ENCODE data around the gene PTCH1.

PTCH1 gene

DNA sequence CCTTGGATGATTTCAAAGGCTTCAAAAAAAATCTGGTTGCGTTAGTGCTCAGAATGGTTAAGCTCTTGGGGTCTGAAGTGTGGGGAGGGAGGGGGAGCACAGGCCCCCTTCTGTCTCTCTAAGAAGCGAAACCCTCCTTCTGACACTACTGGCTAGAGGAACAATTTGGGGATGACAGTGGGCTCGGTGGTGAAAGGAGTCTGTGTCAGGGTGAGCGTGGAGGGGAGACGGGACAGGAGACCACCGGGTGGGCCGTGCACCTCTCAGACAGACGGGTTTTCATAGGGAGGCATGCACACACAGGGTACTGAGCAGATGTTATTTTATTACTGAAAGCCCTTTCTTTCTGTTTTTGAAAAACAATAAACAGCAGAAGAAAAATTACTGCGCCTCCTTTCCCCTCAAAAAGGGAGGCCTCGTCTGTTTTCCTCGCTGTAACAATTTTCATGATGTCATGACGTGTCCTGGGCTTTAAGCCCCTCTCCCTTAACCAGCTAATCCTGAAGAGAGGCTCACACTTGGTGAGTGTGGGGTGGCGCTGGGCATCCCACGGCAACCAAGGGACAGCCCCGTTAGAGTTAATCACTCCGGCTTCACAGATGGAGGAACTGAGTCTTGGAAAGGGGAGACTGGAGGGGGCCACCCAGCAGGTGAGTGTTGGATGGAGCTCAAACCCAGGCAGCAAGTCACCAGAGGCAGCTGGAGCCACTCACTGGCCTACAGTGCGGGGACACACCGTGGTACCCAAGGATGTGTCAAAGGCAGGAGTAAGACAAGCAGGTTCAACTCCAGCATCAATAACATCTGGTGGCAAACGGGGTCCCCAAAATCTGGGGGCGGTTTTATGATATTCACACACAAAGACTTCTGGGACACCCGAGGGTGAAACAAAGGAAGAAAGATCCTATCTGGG lies 53.4 kb downstream of the PTCH1 start:
- Histone ChIP-seq H3K4me1 (peaks cover 48% of the 10 kb centered on the region), H3K4me3 (ENCODE audit: low read depth, low read length) (peak overlapping the region; percentile 20; the same call in 1 of the 2 replicates), H3K27me3 (no peaks in the 10 kb centered on the region), H3K9me3 (no peaks in the 10 kb centered on the region), H3K36me3 (peaks cover 73% of the 10 kb centered on the region)
- TF ChIP-seq, protein P1, sequence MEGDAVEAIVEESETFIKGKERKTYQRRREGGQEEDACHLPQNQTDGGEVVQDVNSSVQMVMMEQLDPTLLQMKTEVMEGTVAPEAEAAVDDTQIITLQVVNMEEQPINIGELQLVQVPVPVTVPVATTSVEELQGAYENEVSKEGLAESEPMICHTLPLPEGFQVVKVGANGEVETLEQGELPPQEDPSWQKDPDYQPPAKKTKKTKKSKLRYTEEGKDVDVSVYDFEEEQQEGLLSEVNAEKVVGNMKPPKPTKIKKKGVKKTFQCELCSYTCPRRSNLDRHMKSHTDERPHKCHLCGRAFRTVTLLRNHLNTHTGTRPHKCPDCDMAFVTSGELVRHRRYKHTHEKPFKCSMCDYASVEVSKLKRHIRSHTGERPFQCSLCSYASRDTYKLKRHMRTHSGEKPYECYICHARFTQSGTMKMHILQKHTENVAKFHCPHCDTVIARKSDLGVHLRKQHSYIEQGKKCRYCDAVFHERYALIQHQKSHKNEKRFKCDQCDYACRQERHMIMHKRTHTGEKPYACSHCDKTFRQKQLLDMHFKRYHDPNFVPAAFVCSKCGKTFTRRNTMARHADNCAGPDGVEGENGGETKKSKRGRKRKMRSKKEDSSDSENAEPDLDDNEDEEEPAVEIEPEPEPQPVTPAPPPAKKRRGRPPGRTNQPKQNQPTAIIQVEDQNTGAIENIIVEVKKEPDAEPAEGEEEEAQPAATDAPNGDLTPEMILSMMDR (IDR thresholded peaks at IDR 0.05; ENCODE audit: low read depth, low read length) = no peak
- no peak for DNase-seq

DNA sequence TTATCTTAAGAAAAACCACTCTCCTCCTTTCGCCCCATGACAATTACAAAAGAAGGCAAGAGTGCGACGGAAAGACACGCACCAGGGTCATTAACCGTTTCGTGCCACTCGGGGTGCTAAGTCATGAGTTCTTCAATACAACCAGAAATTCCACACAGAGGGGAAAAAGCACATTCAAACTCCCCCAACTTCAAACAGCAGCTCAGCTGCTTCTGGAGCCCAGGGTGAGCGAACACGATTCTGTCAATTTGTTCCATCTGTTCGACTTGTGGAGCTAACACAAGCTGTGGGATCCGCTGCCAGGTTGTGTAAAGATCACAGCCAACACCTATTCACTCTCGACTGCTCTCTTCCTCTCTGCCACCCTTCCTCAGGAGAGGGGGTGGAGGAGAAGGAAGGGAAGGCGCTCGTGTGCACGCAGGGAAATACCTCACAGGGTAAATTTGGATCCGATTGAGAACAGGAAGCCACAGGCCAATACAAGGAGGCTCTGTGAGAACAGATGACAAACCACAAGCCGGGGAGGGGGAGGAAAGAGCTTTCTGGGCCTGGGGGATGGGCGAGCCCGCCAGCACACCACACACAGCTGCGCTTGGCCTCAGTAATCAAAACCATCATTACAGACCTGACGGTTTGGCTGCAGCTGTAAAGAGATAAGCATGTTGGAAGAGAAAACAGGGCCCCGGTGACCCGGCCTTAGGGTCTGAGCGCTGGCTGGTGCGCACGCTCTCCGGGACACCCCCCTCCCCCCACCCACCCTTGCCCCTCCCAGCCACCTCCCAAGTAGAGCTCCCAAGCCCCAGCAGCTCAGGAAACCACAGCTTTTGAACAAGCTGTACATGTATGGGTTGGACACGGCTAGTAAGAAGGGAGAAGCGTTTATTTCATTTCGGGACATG lies 54.3 kb downstream of the PTCH1 start:
- H3K4me3 ChIP-seq (ENCODE audit: low read depth, low read length) = peak overlapping the region; percentile 27
- H3K4me1 ChIP-seq = peaks cover 57% of the 10 kb centered on the region
- no peaks in the 10 kb centered on the region for H3K9me3 ChIP-seq
- peaks cover 73% of the 10 kb centered on the region for H3K36me3 ChIP-seq
- DNase-seq = peak; percentile 93
- TF ChIP-seq, protein P1 (IDR thresholded peaks at IDR 0.05; ENCODE audit: low read depth, low read length) = no peak
- no peaks in the 10 kb centered on the region for H3K27me3 ChIP-seq

DNA sequence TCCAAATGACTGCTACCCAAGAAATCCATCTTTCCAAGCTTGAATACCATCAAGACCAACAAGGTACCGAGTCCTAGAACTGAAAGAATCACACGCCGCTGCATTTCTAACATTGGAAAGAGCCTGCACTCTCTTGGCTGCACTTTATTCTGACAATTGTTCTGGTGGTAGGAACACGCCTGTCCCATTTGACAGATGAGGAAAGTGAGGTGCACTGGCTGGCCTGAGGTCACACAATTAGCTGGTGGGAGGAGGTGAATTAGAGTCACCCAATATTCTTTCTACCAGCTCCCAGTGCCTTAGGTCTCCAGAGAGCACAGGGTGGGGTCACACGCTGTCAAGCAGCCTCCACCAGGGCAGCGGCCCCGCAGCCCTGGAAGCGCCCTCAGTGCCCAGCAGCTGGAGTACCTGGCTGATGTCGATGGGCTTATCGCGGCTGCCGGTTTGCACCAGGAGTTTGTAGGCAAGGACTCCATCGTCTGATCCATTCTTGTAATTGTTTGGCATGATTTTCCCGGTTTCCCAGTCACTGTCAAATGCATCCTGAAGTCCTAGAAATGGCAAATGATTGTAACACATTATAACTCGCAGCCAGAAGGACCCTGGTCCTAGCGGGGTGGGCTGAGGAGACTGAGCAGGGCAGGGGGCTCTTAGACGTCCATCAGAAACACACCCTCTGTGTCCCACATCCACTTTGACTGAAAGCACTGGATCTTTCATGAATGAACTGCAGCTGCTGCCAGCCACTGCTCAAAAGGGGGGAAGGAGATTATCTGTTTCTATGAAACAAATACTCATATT lies 55.1 kb downstream of the PTCH1 start:
- Histone ChIP-seq H3K36me3 (peaks cover 72% of the 10 kb centered on the region), H3K4me3 (ENCODE audit: low read depth, low read length) (no peak overlapping the region; the same call in 1 of the 2 replicates), H3K27me3 (no peaks in the 10 kb centered on the region), H3K4me1 (peaks cover 58% of the 10 kb centered on the region), H3K9me3 (no peaks in the 10 kb centered on the region)
- DNase-seq = no peak
- TF ChIP-seq, protein P1 (IDR thresholded peaks at IDR 0.05; ENCODE audit: low read depth, low read length) = no peak

DNA sequence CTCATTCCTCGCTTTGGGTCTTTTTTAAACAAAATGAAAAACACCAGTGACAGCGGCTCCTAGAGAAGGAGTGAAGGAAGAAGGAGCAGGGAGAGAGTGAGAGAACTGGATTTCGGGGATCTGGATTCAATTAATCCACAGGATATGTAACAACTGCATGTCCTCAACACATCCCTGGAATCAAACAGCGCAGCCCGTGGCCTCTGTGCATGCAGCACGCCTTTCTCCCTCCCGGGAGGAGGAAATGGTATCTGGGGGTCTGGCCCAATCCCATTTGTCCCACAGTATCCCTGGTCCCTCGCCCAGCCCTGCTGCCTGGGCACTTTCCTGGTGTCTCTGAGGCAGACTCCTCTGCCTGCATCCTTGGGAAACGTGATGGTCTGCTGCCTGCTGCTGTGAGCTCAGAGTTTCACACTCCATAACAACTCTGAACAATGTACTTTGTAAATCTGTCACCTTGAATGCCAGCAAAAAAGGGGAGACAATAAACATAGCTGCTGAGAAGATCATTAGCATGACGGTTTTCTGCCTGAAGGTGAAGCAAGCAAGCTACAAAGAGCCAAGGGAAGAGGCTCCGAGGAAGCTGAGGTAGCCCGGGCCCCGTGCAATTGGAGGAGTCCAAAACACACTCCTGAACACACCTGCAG lies 56.1 kb downstream of the PTCH1 start:
- Histone ChIP-seq H3K9me3 (no peaks in the 10 kb centered on the region), H3K4me1 (peaks cover 58% of the 10 kb centered on the region), H3K36me3 (peaks cover 72% of the 10 kb centered on the region), H3K27me3 (no peaks in the 10 kb centered on the region), H3K4me3 (ENCODE audit: low read depth, low read length) (no peak overlapping the region)
- peak; percentile 78 for DNase-seq
- TF ChIP-seq, protein P1 (IDR thresholded peaks at IDR 0.05; ENCODE audit: low read depth, low read length) = no peak

DNA sequence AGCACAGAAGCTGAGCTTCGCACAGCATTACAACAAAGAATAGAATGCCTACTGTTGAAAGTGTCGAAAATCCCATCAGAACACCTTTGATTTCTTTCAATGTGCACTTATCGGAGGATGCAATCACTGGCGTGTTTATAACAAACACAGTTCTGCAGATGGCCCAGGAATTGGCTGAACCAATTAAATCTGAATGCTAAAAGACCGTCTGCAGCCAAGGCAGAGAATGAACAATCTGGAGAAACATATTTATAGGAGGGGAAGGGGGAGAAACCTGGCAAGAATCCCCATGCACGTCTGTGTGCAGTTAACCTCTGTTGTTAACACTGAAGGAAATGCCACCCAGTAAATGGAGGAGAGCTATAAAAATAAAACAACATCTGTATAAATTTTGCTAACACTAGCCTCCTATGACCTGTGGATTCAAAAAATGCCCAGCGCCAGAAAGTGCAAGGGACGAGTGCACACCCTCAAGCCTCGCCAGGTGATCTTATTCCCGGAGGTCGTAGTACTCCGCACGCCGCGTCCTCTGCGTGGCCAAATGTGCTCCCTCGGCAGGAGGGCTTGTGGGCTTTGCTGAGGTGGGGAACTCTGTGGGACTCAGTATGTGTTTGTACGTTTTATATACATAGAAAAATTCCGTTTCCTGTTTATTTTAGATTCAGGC lies 56.8 kb downstream of the PTCH1 start:
- no peak overlapping the region for H3K4me3 ChIP-seq (ENCODE audit: low read depth, low read length)
- H3K4me1 ChIP-seq = peaks cover 58% of the 10 kb centered on the region
- no peak for DNase-seq
- H3K36me3 ChIP-seq = peaks cover 72% of the 10 kb centered on the region
- TF ChIP-seq, protein P1 (IDR thresholded peaks at IDR 0.05; ENCODE audit: low read depth, low read length) = no peak
- H3K27me3 ChIP-seq = no peaks in the 10 kb centered on the region
- H3K9me3 ChIP-seq = no peaks in the 10 kb centered on the region

Measured in BE2C (cell line).